H1 (cell line): Measurements from ENCODE around the gene TRIM46.

Experiments
- ATF2 ChIP-seq: IDR thresholded peaks from 2 replicates; pipeline ENCODE4 v1.6.1; 2012; ENCODE audit warnings: low read length, inconsistent platforms
- CHD2 ChIP-seq: IDR thresholded peaks from 2 replicates; pipeline ENCODE4 v1.6.1; 2012; ENCODE audit warnings: low read length, improper control_type of control experiment
- CTCF ChIP-seq, 3 experiments: IDR thresholded peaks; 1 replicate in 2 of 3; 2 replicates in 1 of 3; pipeline versions ENCODE4 v1.5.1 to v1.6.1; 2011; ENCODE audit warnings: low read length in 3 of 3, mild to moderate bottlenecking in 3 of 3, inconsistent platforms in 2 of 3, low read depth in 1 of 3, moderate library complexity in 1 of 3; ENCODE audit not compliant: insufficient read depth in 1 of 3; ENCODE audit errors: control extremely low read depth in 1 of 3
- EP300 ChIP-seq, 2 experiments: IDR thresholded peaks; 1 replicate in 1 of 2; 2 replicates in 1 of 2; pipeline ENCODE4 v1.6.1; 2011 to 2012; ENCODE audit warnings: low read depth in 2 of 2, low read length in 2 of 2, mild to moderate bottlenecking in 2 of 2, borderline replicate concordance in 1 of 2, inconsistent platforms in 1 of 2, moderate library complexity in 1 of 2
- JUN ChIP-seq: IDR thresholded peaks from 2 replicates; pipeline ENCODE4 v1.6.1; 2011; ENCODE audit warnings: low read depth, mild to moderate bottlenecking, improper control_type of control experiment, low read length
- MAX ChIP-seq: IDR thresholded peaks from 2 replicates; pipeline ENCODE4 v1.6.1; 2012; ENCODE audit warnings: inconsistent platforms
- NANOG ChIP-seq: IDR thresholded peaks from 2 replicates; pipeline ENCODE4 v1.6.1; 2011; ENCODE audit warnings: low read length, low read depth, mild to moderate bottlenecking, inconsistent platforms; ENCODE audit not compliant: insufficient read depth, poor library complexity, severe bottlenecking
- POLR2A ChIP-seq, 2 experiments: IDR thresholded peaks; 1 replicate in 1 of 2; 2 replicates in 1 of 2; pipeline ENCODE4 v1.6.1; 2011; ENCODE audit warnings: low read depth in 2 of 2, low read length in 2 of 2, mild to moderate bottlenecking in 2 of 2; ENCODE audit errors: control extremely low read depth in 1 of 2
- RAD21 ChIP-seq, 2 experiments: IDR thresholded peaks in 1 of 2; conservative IDR thresholded peaks in 1 of 2; 2 replicates each; pipeline ENCODE4 v1.6.1; 2011; ENCODE audit warnings: low read depth in 2 of 2, low read length in 2 of 2, improper control_type of control experiment in 1 of 2, inconsistent platforms in 1 of 2, mild to moderate bottlenecking in 1 of 2, moderate library complexity in 1 of 2
- RFX5 ChIP-seq: IDR thresholded peaks from 2 replicates; pipeline ENCODE4 v1.6.1; 2011; ENCODE audit warnings: low read depth, low read length, improper control_type of control experiment, borderline replicate concordance
- SIN3A ChIP-seq, 2 experiments: IDR thresholded peaks in 1 of 2; conservative IDR thresholded peaks in 1 of 2; 2 replicates each; pipeline ENCODE4 v1.6.1; 2011 to 2012; ENCODE audit warnings: low read length in 2 of 2, improper control_type of control experiment in 1 of 2, low read depth in 1 of 2, mild to moderate bottlenecking in 1 of 2
- TAF1 ChIP-seq: IDR thresholded peaks from 2 replicates; pipeline ENCODE4 v1.6.1; 2011; ENCODE audit warnings: mild to moderate bottlenecking, low read depth, low read length
- ZNF274 ChIP-seq: IDR thresholded peaks from 2 replicates; pipeline ENCODE4 v1.7.0; 2012; ENCODE audit warnings: low read length, borderline replicate concordance; ENCODE audit errors: extremely low read depth

- TF ChIP-seq CTCF (IDR thresholded peaks at IDR 0.05; ENCODE audit: control extremely low read depth in 1 of 3, insufficient read depth in 1 of 3, low read depth in 1 of 3, low read length in 3 of 3) (no peak), CHD2 (no peak), SIN3A (conservative IDR thresholded peaks at IDR 0.05 in 1 of 2, IDR thresholded peaks at IDR 0.05 in 1 of 2; ENCODE audit: low read depth in 1 of 2, low read length in 2 of 2) (no peak), NANOG (no peak), RFX5 (no peak), ATF2 (no peak), EP300 (IDR thresholded peaks at IDR 0.05; ENCODE audit: borderline replicate concordance in 1 of 2, low read depth in 2 of 2, low read length in 2 of 2) (no peak), RAD21 (IDR thresholded peaks at IDR 0.05 in 1 of 2, conservative IDR thresholded peaks at IDR 0.05 in 1 of 2; ENCODE audit: low read depth in 2 of 2, low read length in 2 of 2) (no peak), ZNF274 (no peak), JUN (no peak), TAF1 (no peak), POLR2A (IDR thresholded peaks at IDR 0.05; ENCODE audit: control extremely low read depth in 1 of 2, low read depth in 2 of 2, low read length in 2 of 2) (no peak), MAX (no peak)
Measured at GRCh38 chr1:155160128-155160527, 13.5 kb upstream of the TRIM46 start.
